ENCODE measurements around the gene CENPC. TPM values are rescaled to one million over a fixed set of nuclear protein-coding genes. Genes with fewer than 3 reads are reported as not detected.

The CENPC gene
- polyA plus RNA-seq, 1 of the 3 experiments (the other 2 are of a cell fraction): 2.2 TPM

DNA sequence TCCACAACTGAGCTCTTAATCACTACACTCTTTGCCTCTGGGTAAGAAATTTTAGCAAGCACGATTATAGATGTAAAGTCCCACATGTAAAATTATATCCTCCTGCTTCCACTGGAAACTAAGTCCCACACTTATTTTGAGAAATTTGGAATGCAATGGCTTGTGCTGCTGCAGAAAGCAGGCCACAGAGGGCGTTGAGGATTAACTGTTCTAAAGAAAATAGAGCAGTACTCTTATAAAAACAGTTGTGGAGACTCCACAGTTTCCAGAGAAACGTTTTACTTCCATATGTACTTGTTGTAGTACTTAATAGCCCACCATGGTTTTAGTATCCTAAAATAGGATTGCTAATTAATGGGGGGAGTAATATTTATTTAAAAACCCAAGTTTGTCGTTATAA, 1.7 kb upstream of the CENPC start (continued):
- TF ChIP-seq, protein P1, sequence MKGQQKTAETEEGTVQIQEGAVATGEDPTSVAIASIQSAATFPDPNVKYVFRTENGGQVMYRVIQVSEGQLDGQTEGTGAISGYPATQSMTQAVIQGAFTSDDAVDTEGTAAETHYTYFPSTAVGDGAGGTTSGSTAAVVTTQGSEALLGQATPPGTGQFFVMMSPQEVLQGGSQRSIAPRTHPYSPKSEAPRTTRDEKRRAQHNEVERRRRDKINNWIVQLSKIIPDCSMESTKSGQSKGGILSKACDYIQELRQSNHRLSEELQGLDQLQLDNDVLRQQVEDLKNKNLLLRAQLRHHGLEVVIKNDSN (IDR thresholded peaks at IDR 0.05; ENCODE audit: borderline replicate concordance, low read depth): no peak

DNA sequence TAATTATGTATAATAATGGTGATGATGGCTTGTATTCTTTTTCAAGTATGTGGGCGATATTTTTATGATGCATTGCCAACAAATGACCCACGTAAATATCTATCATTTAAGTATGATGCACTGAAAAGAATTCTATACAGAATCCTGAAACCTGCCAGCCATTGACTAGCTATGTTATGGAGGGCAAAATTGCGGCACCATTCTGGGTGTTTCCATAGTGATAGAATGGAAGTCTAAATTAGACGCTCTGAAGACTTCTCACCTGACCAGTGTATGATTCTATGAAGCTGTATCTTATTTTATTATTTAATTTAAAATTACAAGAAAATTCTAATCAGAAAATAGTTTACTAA, 677 bp upstream of the CENPC start:
- Histone ChIP-seq H3K9me2 (no peaks in the 10 kb centered on the region), H3K36me3 (replicated peaks in 1 of 2; ENCODE audit: control insufficient read depth in 1 of 2, insufficient read depth in 2 of 2, low read length in 1 of 2) (peaks cover 17 to 20% of the 10 kb centered on the region in 2 experiments), H3K9ac (peak overlapping the region; percentile 79; the same call in 1 of the 2 replicates), H4K20me1 (ENCODE audit: insufficient read depth) (no peaks in the 10 kb centered on the region), H3K4me2 (peak overlapping the region; percentile 73; the same call in 1 of the 2 replicates), H3F3A (replicated peaks; ENCODE audit: insufficient read depth) (peaks cover 8% of the 10 kb centered on the region), H3K79me2 (ENCODE audit: insufficient read depth) (peaks cover 43% of the 10 kb centered on the region), H2AFZ (ENCODE audit: low read depth) (peak overlapping the region; percentile 95), H3K4me1 (ENCODE audit: control insufficient read depth in 1 of 2, insufficient read depth in 2 of 2, low read depth in 1 of 2, low read length in 1 of 2) (peaks cover 0 to 17% of the 10 kb centered on the region in 2 experiments; a peak in 2 of 4 replicates), H3K4me3 (ENCODE audit: low read depth in 2 of 2, low read length in 1 of 2) (peak overlapping the region; percentile 66 to 69), H3K27ac (ENCODE audit: low read depth in 2 of 2, low read length in 1 of 2) (peak overlapping the region; percentile 69 to 91), H3K27me3 (ENCODE audit: insufficient read depth) (no peaks in the 10 kb centered on the region), H3K9me3 (no peaks in the 10 kb centered on the region)
- TF ChIP-seq SMC3 (IDR thresholded peaks at IDR 0.05; ENCODE audit: low read depth, low read length) (no peak), YY1 (IDR thresholded peaks at IDR 0.05; ENCODE audit: low read depth) (peak; percentile 38; the same call in 1 of the 2 replicates)
- POLR2A ChIA-PET: no interaction called here
- WGBS (ENCODE audit: low lambda C conversion rate): 15% methylated on average over 4 of the region's 4 CpGs
- CTCF ChIA-PET: interaction anchor here (1.2 kb wide), 1 partner anchor 365 kb away, joined by 3 read pairs; no protein-coding TSS in a partner anchor
- DNase-seq: peak; percentile 11

DNA sequence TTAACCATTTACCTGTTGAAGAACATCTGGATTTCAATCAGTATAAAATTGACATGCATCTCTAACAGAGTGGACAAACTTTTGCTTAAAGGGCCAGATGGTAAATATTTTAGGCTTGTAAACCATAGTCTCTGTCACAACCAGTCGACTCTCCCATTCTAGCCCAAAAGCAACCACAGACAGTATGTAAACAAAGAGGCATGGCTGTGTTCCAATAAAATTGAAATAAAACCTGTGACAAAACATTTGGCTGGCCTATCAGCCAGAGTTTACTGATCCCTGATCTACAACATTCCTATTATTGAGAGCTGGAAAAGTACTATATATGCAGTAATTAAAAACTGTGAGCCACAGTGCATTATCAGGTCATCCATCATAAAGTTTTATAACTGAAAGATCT, 3.2 kb downstream of the CENPC start:
- Histone ChIP-seq H3K27ac (ENCODE audit: low read depth in 2 of 2, low read length in 1 of 2) (peak overlapping the region in 1 of 2 experiments; percentile 53; a peak in 2 of 4 replicates), H4K20me1 (ENCODE audit: insufficient read depth) (no peaks in the 10 kb centered on the region), H3K36me3 (replicated peaks in 1 of 2; ENCODE audit: control insufficient read depth in 1 of 2, insufficient read depth in 2 of 2, low read length in 1 of 2) (peaks cover 44 to 57% of the 10 kb centered on the region in 2 experiments), H3K4me1 (ENCODE audit: control insufficient read depth in 1 of 2, insufficient read depth in 2 of 2, low read depth in 1 of 2, low read length in 1 of 2) (peaks cover 0 to 17% of the 10 kb centered on the region in 2 experiments; a peak in 2 of 4 replicates), H3K9me2 (no peaks in the 10 kb centered on the region), H3K4me2 (no peak overlapping the region), H2AFZ (ENCODE audit: low read depth) (no peak overlapping the region), H3K27me3 (ENCODE audit: insufficient read depth) (no peaks in the 10 kb centered on the region), H3K9ac (no peak overlapping the region), H3F3A (replicated peaks; ENCODE audit: insufficient read depth) (peaks cover 13% of the 10 kb centered on the region), H3K4me3 (ENCODE audit: low read depth in 2 of 2, low read length in 1 of 2) (no peak overlapping the region), H3K9me3 (no peaks in the 10 kb centered on the region), H3K79me2 (ENCODE audit: insufficient read depth) (peaks cover 57% of the 10 kb centered on the region)
- WGBS (ENCODE audit: low lambda C conversion rate): 42% methylated on average over 1 of the region's 1 CpG
- ChIA-PET POLR2A (no interaction called here), CTCF (no interaction called here)
- TF ChIP-seq, protein P2, sequence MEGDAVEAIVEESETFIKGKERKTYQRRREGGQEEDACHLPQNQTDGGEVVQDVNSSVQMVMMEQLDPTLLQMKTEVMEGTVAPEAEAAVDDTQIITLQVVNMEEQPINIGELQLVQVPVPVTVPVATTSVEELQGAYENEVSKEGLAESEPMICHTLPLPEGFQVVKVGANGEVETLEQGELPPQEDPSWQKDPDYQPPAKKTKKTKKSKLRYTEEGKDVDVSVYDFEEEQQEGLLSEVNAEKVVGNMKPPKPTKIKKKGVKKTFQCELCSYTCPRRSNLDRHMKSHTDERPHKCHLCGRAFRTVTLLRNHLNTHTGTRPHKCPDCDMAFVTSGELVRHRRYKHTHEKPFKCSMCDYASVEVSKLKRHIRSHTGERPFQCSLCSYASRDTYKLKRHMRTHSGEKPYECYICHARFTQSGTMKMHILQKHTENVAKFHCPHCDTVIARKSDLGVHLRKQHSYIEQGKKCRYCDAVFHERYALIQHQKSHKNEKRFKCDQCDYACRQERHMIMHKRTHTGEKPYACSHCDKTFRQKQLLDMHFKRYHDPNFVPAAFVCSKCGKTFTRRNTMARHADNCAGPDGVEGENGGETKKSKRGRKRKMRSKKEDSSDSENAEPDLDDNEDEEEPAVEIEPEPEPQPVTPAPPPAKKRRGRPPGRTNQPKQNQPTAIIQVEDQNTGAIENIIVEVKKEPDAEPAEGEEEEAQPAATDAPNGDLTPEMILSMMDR (IDR thresholded peaks at IDR 0.05): no peak
- TF ChIP-seq FOXM1 (IDR thresholded peaks at IDR 0.05; ENCODE audit: low read depth): no peak
- TF ChIP-seq POLR2AphosphoS5 (IDR thresholded peaks at IDR 0.05; ENCODE audit: low read depth, low read length): no peak
- TF ChIP-seq YY1 (IDR thresholded peaks at IDR 0.05; ENCODE audit: low read depth): no peak
- no peak for TF ChIP-seq TCF12 (IDR thresholded peaks at IDR 0.05)
- TF ChIP-seq, protein P3, sequence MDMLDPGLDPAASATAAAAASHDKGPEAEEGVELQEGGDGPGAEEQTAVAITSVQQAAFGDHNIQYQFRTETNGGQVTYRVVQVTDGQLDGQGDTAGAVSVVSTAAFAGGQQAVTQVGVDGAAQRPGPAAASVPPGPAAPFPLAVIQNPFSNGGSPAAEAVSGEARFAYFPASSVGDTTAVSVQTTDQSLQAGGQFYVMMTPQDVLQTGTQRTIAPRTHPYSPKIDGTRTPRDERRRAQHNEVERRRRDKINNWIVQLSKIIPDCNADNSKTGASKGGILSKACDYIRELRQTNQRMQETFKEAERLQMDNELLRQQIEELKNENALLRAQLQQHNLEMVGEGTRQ (IDR thresholded peaks at IDR 0.05; ENCODE audit: borderline replicate concordance, low read depth, low read length): no peak
- no peak for TF ChIP-seq JUND (IDR thresholded peaks at IDR 0.05)
- no peak for TF ChIP-seq FOSL2 (IDR thresholded peaks at IDR 0.05; ENCODE audit: borderline replicate concordance, low read depth)
- no peak for TF ChIP-seq RCOR1 (IDR thresholded peaks at IDR 0.05; ENCODE audit: low read length)
- TF ChIP-seq, protein P4, sequence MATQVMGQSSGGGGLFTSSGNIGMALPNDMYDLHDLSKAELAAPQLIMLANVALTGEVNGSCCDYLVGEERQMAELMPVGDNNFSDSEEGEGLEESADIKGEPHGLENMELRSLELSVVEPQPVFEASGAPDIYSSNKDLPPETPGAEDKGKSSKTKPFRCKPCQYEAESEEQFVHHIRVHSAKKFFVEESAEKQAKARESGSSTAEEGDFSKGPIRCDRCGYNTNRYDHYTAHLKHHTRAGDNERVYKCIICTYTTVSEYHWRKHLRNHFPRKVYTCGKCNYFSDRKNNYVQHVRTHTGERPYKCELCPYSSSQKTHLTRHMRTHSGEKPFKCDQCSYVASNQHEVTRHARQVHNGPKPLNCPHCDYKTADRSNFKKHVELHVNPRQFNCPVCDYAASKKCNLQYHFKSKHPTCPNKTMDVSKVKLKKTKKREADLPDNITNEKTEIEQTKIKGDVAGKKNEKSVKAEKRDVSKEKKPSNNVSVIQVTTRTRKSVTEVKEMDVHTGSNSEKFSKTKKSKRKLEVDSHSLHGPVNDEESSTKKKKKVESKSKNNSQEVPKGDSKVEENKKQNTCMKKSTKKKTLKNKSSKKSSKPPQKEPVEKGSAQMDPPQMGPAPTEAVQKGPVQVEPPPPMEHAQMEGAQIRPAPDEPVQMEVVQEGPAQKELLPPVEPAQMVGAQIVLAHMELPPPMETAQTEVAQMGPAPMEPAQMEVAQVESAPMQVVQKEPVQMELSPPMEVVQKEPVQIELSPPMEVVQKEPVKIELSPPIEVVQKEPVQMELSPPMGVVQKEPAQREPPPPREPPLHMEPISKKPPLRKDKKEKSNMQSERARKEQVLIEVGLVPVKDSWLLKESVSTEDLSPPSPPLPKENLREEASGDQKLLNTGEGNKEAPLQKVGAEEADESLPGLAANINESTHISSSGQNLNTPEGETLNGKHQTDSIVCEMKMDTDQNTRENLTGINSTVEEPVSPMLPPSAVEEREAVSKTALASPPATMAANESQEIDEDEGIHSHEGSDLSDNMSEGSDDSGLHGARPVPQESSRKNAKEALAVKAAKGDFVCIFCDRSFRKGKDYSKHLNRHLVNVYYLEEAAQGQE (IDR thresholded peaks at IDR 0.05; ENCODE audit: low read depth, low read length): no peak
- no peak for DNase-seq

All from SK-N-SH (cell line).